ENCODE results near the gene SIRPD.

- peak; percentile 44 for TF ChIP-seq CTCF (IDR thresholded peaks at IDR 0.05)
- TF ChIP-seq EZH2 (IDR thresholded peaks at IDR 0.05) = no peak
Observed at GRCh38 chr20:1509237-1509636, 48.3 kb downstream of the SIRPD start.
